OCI-LY1 (cell line): ENCODE measurements around the gene LRRC31.

ENCODE experiments used
- EZH2 ChIP-seq: fragments of 200-600 bp; sonication (generic), shearing (Covaris generic); IDR thresholded peaks from 2 replicates; pipeline ENCODE4 v1.8.0; 2017; ENCODE audit warnings: borderline replicate concordance, mixed run types, mild to moderate bottlenecking, antibody characterized with exemption, low read length, moderate library complexity, mixed read lengths
- TF ChIP-seq, protein P1 (sequence below): fragments of 200-600 bp; sonication (generic), shearing (Covaris generic); IDR thresholded peaks from 2 replicates; pipeline ENCODE4 v1.5.1; 2017; ENCODE audit warnings: mild to moderate bottlenecking, antibody characterized with exemption, low read length, moderate library complexity, mixed read lengths

DNA sequence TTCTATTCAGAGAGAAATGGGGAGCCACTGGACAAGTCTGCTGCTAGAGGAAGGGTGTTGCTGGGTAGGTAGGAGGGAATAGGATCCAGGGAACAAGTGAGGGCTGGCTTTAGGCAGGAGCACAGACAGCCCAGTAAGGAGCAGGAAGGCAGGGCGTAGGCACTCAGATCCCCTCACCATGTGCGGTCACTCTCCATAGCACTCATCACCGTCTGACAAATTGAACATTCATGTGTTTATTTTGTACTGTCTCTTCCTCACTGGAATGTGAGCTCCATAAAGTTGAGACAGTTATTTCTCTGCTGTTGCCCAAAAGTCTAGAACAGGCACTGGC is 32.8 kb downstream of the LRRC31 start:
- TF ChIP-seq, protein P1, sequence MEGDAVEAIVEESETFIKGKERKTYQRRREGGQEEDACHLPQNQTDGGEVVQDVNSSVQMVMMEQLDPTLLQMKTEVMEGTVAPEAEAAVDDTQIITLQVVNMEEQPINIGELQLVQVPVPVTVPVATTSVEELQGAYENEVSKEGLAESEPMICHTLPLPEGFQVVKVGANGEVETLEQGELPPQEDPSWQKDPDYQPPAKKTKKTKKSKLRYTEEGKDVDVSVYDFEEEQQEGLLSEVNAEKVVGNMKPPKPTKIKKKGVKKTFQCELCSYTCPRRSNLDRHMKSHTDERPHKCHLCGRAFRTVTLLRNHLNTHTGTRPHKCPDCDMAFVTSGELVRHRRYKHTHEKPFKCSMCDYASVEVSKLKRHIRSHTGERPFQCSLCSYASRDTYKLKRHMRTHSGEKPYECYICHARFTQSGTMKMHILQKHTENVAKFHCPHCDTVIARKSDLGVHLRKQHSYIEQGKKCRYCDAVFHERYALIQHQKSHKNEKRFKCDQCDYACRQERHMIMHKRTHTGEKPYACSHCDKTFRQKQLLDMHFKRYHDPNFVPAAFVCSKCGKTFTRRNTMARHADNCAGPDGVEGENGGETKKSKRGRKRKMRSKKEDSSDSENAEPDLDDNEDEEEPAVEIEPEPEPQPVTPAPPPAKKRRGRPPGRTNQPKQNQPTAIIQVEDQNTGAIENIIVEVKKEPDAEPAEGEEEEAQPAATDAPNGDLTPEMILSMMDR: no peak
- no peak for TF ChIP-seq EZH2
